HepG2 (cell line): Measurements from ENCODE around the gene C6orf132. TPM values are rescaled to one million over a fixed set of nuclear protein-coding genes. Genes with fewer than 3 reads are reported as not detected.

Experiments used
- ATAC-seq: fragments of 200-7000 bp; cut with Tn5 transposase; 3 replicates; pipeline ENCODE4 v1.9.1; 2020; ENCODE audit warnings: mild to moderate bottlenecking, moderate library complexity
- BruUV-seq: library from RNA; stranded (reverse); fragments of 400-500 nt; replicated peaks from 2 replicates; lab custom pipeline; 2021; lab: Mats Ljungman, UMichigan
- CTCF ChIA-PET: fragments of 300-600 bp; formaldehyde crosslinking; extraction: SDS; loops from one replicate; lab custom pipeline; 2021; ENCODE audit warnings: low total read pairs, inconsistent platforms, low intra/inter-chr PET ratio; lab: Yijun Ruan, JAX
- POLR2A ChIA-PET: fragments of 350-600 bp; sonication (Branson Sonifier 250); formaldehyde crosslinking; loops from one replicate; lab custom pipeline; 2020; ENCODE audit warnings: antibody characterized with exemption, inconsistent platforms; lab: Yijun Ruan, JAX
- DNase-seq: peaks from one replicate; pipeline ENCODE4 v3.0.0-alpha.2; 2015; ENCODE audit warnings: low spot score
- FAIRE-seq: peaks from 3 replicates; lab custom pipeline; 2011; peaks lifted over from hg19 to GRCh38; lab: Jason Lieb, UNC
- H2AFZ ChIP-seq: one replicate; pipeline ENCODE4 v1.6.1; 2011; ENCODE audit warnings: low read length, inconsistent platforms
- H3K27ac ChIP-seq: fragments of 300-600 bp; 3 replicates; pipeline ENCODE4 v1.8.0; 2011; ENCODE audit warnings: mixed run types, mild to moderate bottlenecking, mixed read lengths, low read length, inconsistent platforms; ENCODE audit not compliant: insufficient read depth; ENCODE audit errors: extremely low read length
- H3K27me3 ChIP-seq, 2 experiments: fragments of 200-600 bp in 1 of 2; 2 replicates in 1 of 2; 3 replicates in 1 of 2; pipeline versions ENCODE4 v1.6.0 to v1.8.0; 2011; ENCODE audit warnings: low read length in 2 of 2, mild to moderate bottlenecking in 2 of 2, moderate library complexity in 2 of 2, inconsistent platforms in 1 of 2; ENCODE audit not compliant: insufficient read depth in 2 of 2, control insufficient read depth in 1 of 2
- H3K36me3 ChIP-seq, 2 experiments: fragments of 200-600 bp in 1 of 2; replicated peaks in 1 of 2; 2 replicates in 1 of 2; 3 replicates in 1 of 2; pipeline versions ENCODE4 v1.5.1 to v1.8.0; 2011; ENCODE audit warnings: low read length in 2 of 2, inconsistent platforms in 1 of 2; ENCODE audit not compliant: insufficient read depth in 2 of 2, control insufficient read depth in 1 of 2
- H3K4me1 ChIP-seq: 2 replicates; pipeline ENCODE4 v1.5.1; 2012; ENCODE audit warnings: low read length, inconsistent platforms; ENCODE audit not compliant: insufficient read depth
- H3K4me2 ChIP-seq: 2 replicates; pipeline ENCODE4 v1.6.0; 2011; ENCODE audit warnings: low read depth, low read length, inconsistent platforms
- H3K4me3 ChIP-seq, 3 experiments: fragments of 200-600 bp in 1 of 3; sonication (generic), shearing (Covaris generic) in 1 of 3; replicated peaks in 1 of 3; 2 replicates each; pipeline ENCODE4 v1.5.1; 2011 to 2016; ENCODE audit warnings: low read length in 3 of 3, inconsistent platforms in 2 of 3, low read depth in 2 of 3, mild to moderate bottlenecking in 2 of 3, control low read depth in 1 of 3, mixed read lengths in 1 of 3; ENCODE audit not compliant: insufficient read depth in 1 of 3
- H3K79me2 ChIP-seq: one replicate; pipeline ENCODE4 v1.6.1; 2011; ENCODE audit warnings: low read length, inconsistent platforms; ENCODE audit not compliant: insufficient read depth
- H3K9ac ChIP-seq: 2 replicates; pipeline ENCODE4 v1.6.0; 2011; ENCODE audit warnings: mild to moderate bottlenecking, low read depth, low read length, inconsistent platforms; ENCODE audit not compliant: insufficient read depth
- H3K9me3 ChIP-seq: 2 replicates; pipeline ENCODE4 v1.5.1; 2012; ENCODE audit warnings: mild to moderate bottlenecking, low read length
- H4K20me1 ChIP-seq: 2 replicates; pipeline ENCODE4 v1.6.0; 2011; ENCODE audit warnings: inconsistent platforms, mild to moderate bottlenecking, low read length, moderate library complexity; ENCODE audit not compliant: insufficient read depth
- ADNP ChIP-seq: sonication (generic); formaldehyde crosslinking; IDR thresholded peaks from 2 replicates; pipeline ENCODE4 v1.4.0; 2020; ENCODE audit warnings: missing genetic modification reagents
- PTBP1 ChIP-seq: fragments of 200-400 bp; formaldehyde crosslinking; IDR thresholded peaks from 2 replicates; pipeline ENCODE4 v1.6.1; 2018; ENCODE audit warnings: low read length, low read depth; ENCODE audit not compliant: poor library complexity, severe bottlenecking
- SIX4 ChIP-seq: sonication (generic); formaldehyde crosslinking; IDR thresholded peaks from 2 replicates; pipeline ENCODE4 v1.4.0; 2020; ENCODE audit warnings: missing genetic modification reagents
- U2AF1 ChIP-seq: fragments of 200-400 bp; formaldehyde crosslinking; optimal IDR thresholded peaks from 2 replicates; pipeline ENCODE3; 2017; ENCODE audit warnings: mild to moderate bottlenecking, low read depth, low read length
- ZNF652 ChIP-seq: IDR thresholded peaks from 2 replicates; pipeline ENCODE4 v1.6.1; 2016; ENCODE audit warnings: low read depth, borderline replicate concordance
- ZSCAN12 ChIP-seq: sonication (generic); formaldehyde crosslinking; IDR thresholded peaks from 2 replicates; pipeline ENCODE4 v1.9.0; 2021; ENCODE audit warnings: mild to moderate bottlenecking, missing genetic modification reagents
- WGBS: methylation state at CpG from one replicate; pipeline ENCODE4 v1.1.6; 2017; ENCODE audit warnings: low lambda C conversion rate; 5-methylcytosine and 5-hydroxymethylcytosine counted together
- in situ Hi-C: cut with HindIII; loops from 2 replicates; pipeline ENCODE4 v1.10.0; 2017; ENCODE audit warnings: low pct_unique_long_range_greater_than_20kb; ENCODE audit not compliant: extremely low pct_ligation_motif_present
- intact Hi-C: fragments of 100-400 bp; cut with micrococcal nuclease; formaldehyde crosslinking; loops from one replicate; pipeline ENCODE4 v1.10.0; 2022; ENCODE audit not compliant: unreplicated experiment
- polyA plus RNA-seq, 8 experiments: library from polyadenylated mRNA; depleted of rRNA in 3 of 8; stranded (reverse) in 7 of 8; unstranded in 1 of 8; fragments of >200 nt; fragmentation: Illumina TruSeq in 4 of 8; extraction: Trizol in 4 of 8; gene quantifications; 2 replicates each; pipeline versions ENCODE4 v1.2.1 to v1.2.3, GENCODE V29; 2011 to 2016; ENCODE audit warnings: low read depth in 4 of 8, missing spikeins in 1 of 8, mixed read lengths in 1 of 8; ENCODE audit not compliant: insufficient read depth in 1 of 8
- total RNA-seq, 5 experiments: library from RNA; depleted of rRNA; stranded (reverse); fragments of >200 nt; fragmentation: Illumina TruSeq; extraction: Trizol; gene quantifications; 2 replicates each; pipeline ENCODE4 v1.2.3, GENCODE V29; 2016; ENCODE audit warnings: low read depth in 1 of 5
- TF ChIP-seq, protein P1 (sequence below): sonication (generic); formaldehyde crosslinking; conservative IDR thresholded peaks from 2 replicates; pipeline ENCODE4 v1.8.0; 2022; ENCODE audit warnings: mild to moderate bottlenecking, moderate library complexity, missing genetic modification reagents
- TF ChIP-seq, protein P2 (sequence below): sonication (generic); formaldehyde crosslinking; conservative IDR thresholded peaks from 2 replicates; pipeline ENCODE4 v1.4.0; 2020; ENCODE audit warnings: missing genetic modification reagents

The C6orf132 gene
- total and polyA plus RNA-seq, 2 of the 13 experiments (the other 11 are each of a cell fraction or from before 2014, with no cell fraction given), result 0.78 to 3.0 TPM

DNA sequence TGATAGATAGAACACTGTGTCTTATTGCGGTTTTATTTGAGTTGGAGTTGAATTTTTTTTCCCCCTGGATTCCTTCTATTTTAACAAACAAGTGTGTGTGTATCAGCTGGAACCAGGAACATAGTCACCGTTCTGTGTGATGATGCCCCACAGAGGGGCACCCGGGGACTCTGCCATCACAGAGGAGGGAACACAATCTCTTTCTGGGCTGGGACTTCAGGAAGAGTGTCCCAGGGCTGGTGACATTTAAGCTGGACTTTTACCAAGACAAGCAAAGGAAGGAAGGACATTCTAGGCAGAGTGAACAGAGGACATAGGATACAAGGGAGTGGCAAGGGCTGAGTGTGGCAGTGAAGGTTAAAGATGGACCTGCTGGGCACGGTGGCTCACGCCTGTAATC lies 58.9 kb downstream of the C6orf132 start:
- intact Hi-C loops (no loop called here), in situ Hi-C loops (no loop called here)
- no peak overlapping the region for H3K27ac ChIP-seq
- FAIRE-seq, result no peak
- H3K4me3 ChIP-seq, result no peak overlapping the region
- CTCF ChIA-PET, result interaction anchor here (1.4 kb wide), 1 partner anchor 83 kb away, joined by 4 read pairs; no protein-coding TSS in a partner anchor
- no peaks in the 10 kb centered on the region for H3K4me1 ChIP-seq
- H2AFZ ChIP-seq, result no peak overlapping the region
- H3K27me3 ChIP-seq, result no peaks in the 10 kb centered on the region
- no peak for DNase-seq
- TF ChIP-seq PTBP1 (no peak), ZNF652 (CRISPR knock-in tag) (no peak), ADNP (no peak), ZSCAN12 (CRISPR knock-in tag) (no peak), SIX4 (no peak), U2AF1 (no peak)
- TF ChIP-seq, protein P1, sequence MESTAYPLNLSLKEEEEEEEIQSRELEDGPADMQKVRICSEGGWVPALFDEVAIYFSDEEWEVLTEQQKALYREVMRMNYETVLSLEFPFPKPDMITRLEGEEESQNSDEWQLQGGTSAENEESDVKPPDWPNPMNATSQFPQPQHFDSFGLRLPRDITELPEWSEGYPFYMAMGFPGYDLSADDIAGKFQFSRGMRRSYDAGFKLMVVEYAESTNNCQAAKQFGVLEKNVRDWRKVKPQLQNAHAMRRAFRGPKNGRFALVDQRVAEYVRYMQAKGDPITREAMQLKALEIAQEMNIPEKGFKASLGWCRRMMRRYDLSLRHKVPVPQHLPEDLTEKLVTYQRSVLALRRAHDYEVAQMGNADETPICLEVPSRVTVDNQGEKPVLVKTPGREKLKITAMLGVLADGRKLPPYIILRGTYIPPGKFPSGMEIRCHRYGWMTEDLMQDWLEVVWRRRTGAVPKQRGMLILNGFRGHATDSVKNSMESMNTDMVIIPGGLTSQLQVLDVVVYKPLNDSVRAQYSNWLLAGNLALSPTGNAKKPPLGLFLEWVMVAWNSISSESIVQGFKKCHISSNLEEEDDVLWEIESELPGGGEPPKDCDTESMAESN, result no peak
- TF ChIP-seq, protein P2, sequence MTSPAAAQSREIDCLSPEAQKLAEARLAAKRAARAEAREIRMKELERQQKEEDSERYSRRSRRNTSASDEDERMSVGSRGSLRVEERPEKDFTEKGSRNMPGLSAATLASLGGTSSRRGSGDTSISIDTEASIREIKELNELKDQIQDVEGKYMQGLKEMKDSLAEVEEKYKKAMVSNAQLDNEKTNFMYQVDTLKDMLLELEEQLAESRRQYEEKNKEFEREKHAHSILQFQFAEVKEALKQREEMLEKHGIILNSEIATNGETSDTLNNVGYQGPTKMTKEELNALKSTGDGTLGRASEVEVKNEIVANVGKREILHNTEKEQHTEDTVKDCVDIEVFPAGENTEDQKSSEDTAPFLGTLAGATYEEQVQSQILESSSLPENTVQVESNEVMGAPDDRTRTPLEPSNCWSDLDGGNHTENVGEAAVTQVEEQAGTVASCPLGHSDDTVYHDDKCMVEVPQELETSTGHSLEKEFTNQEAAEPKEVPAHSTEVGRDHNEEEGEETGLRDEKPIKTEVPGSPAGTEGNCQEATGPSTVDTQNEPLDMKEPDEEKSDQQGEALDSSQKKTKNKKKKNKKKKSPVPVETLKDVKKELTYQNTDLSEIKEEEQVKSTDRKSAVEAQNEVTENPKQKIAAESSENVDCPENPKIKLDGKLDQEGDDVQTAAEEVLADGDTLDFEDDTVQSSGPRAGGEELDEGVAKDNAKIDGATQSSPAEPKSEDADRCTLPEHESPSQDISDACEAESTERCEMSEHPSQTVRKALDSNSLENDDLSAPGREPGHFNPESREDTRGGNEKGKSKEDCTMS (CRISPR knock-in tag), result no peak
- no peak overlapping the region for H3K4me2 ChIP-seq
- H4K20me1 ChIP-seq, result no peaks in the 10 kb centered on the region
- no peaks in the 10 kb centered on the region for H3K79me2 ChIP-seq
- peaks cover 4 to 7% of the 10 kb centered on the region in 2 experiments; a peak in 3 of 5 replicates for H3K36me3 ChIP-seq
- ATAC-seq, result no peak
- 95% methylated on average over 5 of the region's 5 CpGs for WGBS
- BruUV-seq, result no TSS peak
- H3K9me3 ChIP-seq, result no peaks in the 10 kb centered on the region
- H3K9ac ChIP-seq, result no peak overlapping the region
- POLR2A ChIA-PET, result interaction anchor here (0.7 kb wide), 1 partner anchor 131 kb away, joined by 3 read pairs; no protein-coding TSS in a partner anchor
